Karpas-422 (cell line): ENCODE results near the gene C1orf198. TPM values are rescaled to one million over a fixed set of nuclear protein-coding genes. Genes with fewer than 3 reads are reported as not detected.

ENCODE experiments used
- DNase-seq: peaks from one replicate; pipeline ENCODE4 v3.0.0-alpha.2; 2015
- H2AFZ ChIP-seq: fragments of 200-600 bp; sonication (generic); 2 replicates; pipeline ENCODE4 v1.6.1; 2014; ENCODE audit warnings: antibody characterized with exemption, low read length, mixed read lengths
- H3K27ac ChIP-seq: fragments of 200-600 bp; sonication (generic); 2 replicates; pipeline ENCODE4 v1.5.1; 2014; ENCODE audit warnings: mild to moderate bottlenecking, low read length, moderate library complexity
- H3K27me3 ChIP-seq: fragments of 200-600 bp; sonication (generic); 2 replicates; pipeline ENCODE4 v1.6.1; 2014; ENCODE audit warnings: low read length, mixed read lengths
- H3K36me3 ChIP-seq: fragments of 200-600 bp; sonication (generic); 2 replicates; pipeline ENCODE4 v1.6.1; 2014; ENCODE audit warnings: low read length, mixed read lengths; ENCODE audit not compliant: insufficient read depth
- H3K4me1 ChIP-seq: fragments of 200-600 bp; sonication (generic); 2 replicates; pipeline ENCODE4 v1.6.1; 2014; ENCODE audit warnings: mild to moderate bottlenecking, low read length, mixed read lengths
- H3K4me2 ChIP-seq: fragments of 200-600 bp; sonication (generic); 2 replicates; pipeline ENCODE4 v1.6.1; 2014; ENCODE audit warnings: low read length, low read depth, mild to moderate bottlenecking; ENCODE audit not compliant: poor library complexity, severe bottlenecking
- H3K4me3 ChIP-seq: fragments of 200-600 bp; sonication (generic); 2 replicates; pipeline ENCODE4 v1.5.1; 2014; ENCODE audit warnings: mild to moderate bottlenecking, antibody characterized with exemption, low read length, mixed read lengths
- H3K79me2 ChIP-seq: fragments of 200-600 bp; sonication (generic); 2 replicates; pipeline ENCODE4 v1.6.1; 2014; ENCODE audit warnings: mild to moderate bottlenecking, low read length, mixed read lengths
- H3K9ac ChIP-seq: fragments of 200-600 bp; sonication (generic); 2 replicates; pipeline ENCODE4 v1.6.0; 2014; ENCODE audit warnings: low read length
- H3K9me2 ChIP-seq: fragments of 200-600 bp; sonication (generic), shearing (Covaris generic); replicated peaks from 2 replicates; pipeline ENCODE4 v1.6.0; 2014; ENCODE audit warnings: mild to moderate bottlenecking, low read length, moderate library complexity; ENCODE audit not compliant: insufficient read depth
- H3K9me3 ChIP-seq: fragments of 300-700, 200-600 bp; sonication (generic); 2 replicates; pipeline ENCODE4 v1.6.1; 2014; ENCODE audit warnings: low read length, mixed read lengths
- H4K20me1 ChIP-seq: fragments of 200-600 bp; sonication (generic); 2 replicates; pipeline ENCODE4 v1.6.1; 2014; ENCODE audit warnings: mild to moderate bottlenecking, antibody characterized with exemption, low read length, low read depth; ENCODE audit not compliant: insufficient read depth
- total RNA-seq: library from RNA; depleted of rRNA; stranded (reverse); fragments of >200 nt; shearing (Covaris generic); gene quantifications from 2 replicates; pipeline ENCODE4 v1.2.3, GENCODE V29; 2014; ENCODE audit warnings: low replicate concordance

The C1orf198 gene
- total RNA-seq, 1 experiment from 2014 or later: 3.7 TPM

GRCh38 chr1:230816018-230816417 is 52.3 kb downstream of the C1orf198 start:
- Histone ChIP-seq H2AFZ (no peak overlapping the region), H3K4me2 (no peak overlapping the region), H3K4me1 (no peaks in the 10 kb centered on the region), H3K9me3 (0 out of 2 replicates have a peak, but pooled peaks cover 5% of the 10 kb centered on the region), H3K79me2 (no peaks in the 10 kb centered on the region), H3K4me3 (no peak overlapping the region), H4K20me1 (no peaks in the 10 kb centered on the region), H3K9me2 (no peaks in the 10 kb centered on the region), H3K9ac (no peak overlapping the region), H3K27me3 (0 out of 2 replicates have a peak, but pooled peaks cover 2% of the 10 kb centered on the region), H3K27ac (no peak overlapping the region), H3K36me3 (no peaks in the 10 kb centered on the region)
- no peak for DNase-seq

- Histone ChIP-seq H3K9ac (no peak overlapping the region), H3K27ac (no peak overlapping the region), H3K9me3 (0 out of 2 replicates have a peak, but pooled peaks cover 5% of the 10 kb centered on the region), H3K4me2 (no peak overlapping the region), H3K4me1 (no peaks in the 10 kb centered on the region), H3K9me2 (no peaks in the 10 kb centered on the region), H3K79me2 (no peaks in the 10 kb centered on the region), H2AFZ (no peak overlapping the region), H4K20me1 (no peaks in the 10 kb centered on the region), H3K36me3 (no peaks in the 10 kb centered on the region), H3K4me3 (no peak overlapping the region), H3K27me3 (0 out of 2 replicates have a peak, but pooled peaks cover 2% of the 10 kb centered on the region)
- DNase-seq: no peak
Measured at GRCh38 chr1:230814949-230815692, 53.2 kb downstream of the C1orf198 start.

- no peak for DNase-seq
- H3K9me3 ChIP-seq: 0 out of 2 replicates have a peak, but pooled peaks cover 5% of the 10 kb centered on the region
- no peak overlapping the region for H3K4me2 ChIP-seq
Measured at GRCh38 chr1:230812568-230812967, 55.8 kb downstream of the C1orf198 start.

GRCh38 chr1:230809256-230809990 is 58.9 kb downstream of the C1orf198 start:
- no peak for DNase-seq
- H3K9me3 ChIP-seq: 0 out of 2 replicates have a peak, but pooled peaks cover 5% of the 10 kb centered on the region

More at GRCh38 chr1:230812568-230812967, 55.8 kb downstream of the C1orf198 start:
- Histone ChIP-seq H3K79me2 (no peaks in the 10 kb centered on the region), H3K4me1 (peaks cover 3% of the 10 kb centered on the region; the same call in 1 of the 2 replicates), H3K4me3 (no peak overlapping the region), H3K9ac (no peak overlapping the region), H2AFZ (no peak overlapping the region), H3K36me3 (no peaks in the 10 kb centered on the region), H4K20me1 (no peaks in the 10 kb centered on the region), H3K27me3 (no peaks in the 10 kb centered on the region), H3K27ac (no peak overlapping the region), H3K9me2 (no peaks in the 10 kb centered on the region)

GRCh38 chr1:230808281-230808872 is 59.9 kb downstream of the C1orf198 start:
- peaks cover 3% of the 10 kb centered on the region; the same call in 1 of the 2 replicates for H3K4me1 ChIP-seq
- DNase-seq: no peak
- no peaks in the 10 kb centered on the region for H4K20me1 ChIP-seq
- H3K9me3 ChIP-seq: 0 out of 2 replicates have a peak, but pooled peaks cover 5% of the 10 kb centered on the region
- no peaks in the 10 kb centered on the region for H3K79me2 ChIP-seq
- H3K4me2 ChIP-seq: no peak overlapping the region
- no peak overlapping the region for H2AFZ ChIP-seq
- H3K27ac ChIP-seq: no peak overlapping the region
- H3K4me3 ChIP-seq: no peak overlapping the region
- H3K9me2 ChIP-seq: no peaks in the 10 kb centered on the region
- H3K9ac ChIP-seq: no peak overlapping the region
- no peaks in the 10 kb centered on the region for H3K27me3 ChIP-seq
- H3K36me3 ChIP-seq: no peaks in the 10 kb centered on the region

More at GRCh38 chr1:230809256-230809990, 58.9 kb downstream of the C1orf198 start:
- Histone ChIP-seq H3K4me1 (peaks cover 3% of the 10 kb centered on the region; the same call in 1 of the 2 replicates), H3K79me2 (no peaks in the 10 kb centered on the region), H3K9me2 (no peaks in the 10 kb centered on the region), H3K4me3 (no peak overlapping the region), H4K20me1 (no peaks in the 10 kb centered on the region), H2AFZ (no peak overlapping the region), H3K9ac (no peak overlapping the region), H3K4me2 (no peak overlapping the region), H3K27me3 (no peaks in the 10 kb centered on the region), H3K36me3 (no peaks in the 10 kb centered on the region), H3K27ac (no peak overlapping the region)

GRCh38 chr1:230807561-230808280 is 60.6 kb downstream of the C1orf198 start:
- Histone ChIP-seq H3K4me2 (no peak overlapping the region), H3K9me2 (no peaks in the 10 kb centered on the region), H3K4me3 (no peak overlapping the region), H3K27ac (no peak overlapping the region), H3K79me2 (no peaks in the 10 kb centered on the region), H4K20me1 (no peaks in the 10 kb centered on the region), H3K9me3 (0 out of 2 replicates have a peak, but pooled peaks cover 5% of the 10 kb centered on the region), H3K9ac (no peak overlapping the region), H2AFZ (no peak overlapping the region), H3K4me1 (peaks cover 3% of the 10 kb centered on the region; the same call in 1 of the 2 replicates), H3K36me3 (no peaks in the 10 kb centered on the region), H3K27me3 (no peaks in the 10 kb centered on the region)
- DNase-seq: no peak

- Histone ChIP-seq H3K4me1 (peaks cover 3% of the 10 kb centered on the region; the same call in 1 of the 2 replicates), H3K9me3 (no peaks in the 10 kb centered on the region), H3K79me2 (no peaks in the 10 kb centered on the region), H3K27ac (no peak overlapping the region), H2AFZ (no peak overlapping the region), H3K36me3 (no peaks in the 10 kb centered on the region), H4K20me1 (no peaks in the 10 kb centered on the region), H3K4me2 (no peak overlapping the region), H3K4me3 (no peak overlapping the region), H3K9me2 (no peaks in the 10 kb centered on the region), H3K9ac (no peak overlapping the region), H3K27me3 (no peaks in the 10 kb centered on the region)
- DNase-seq: no peak
Measured at GRCh38 chr1:230807029-230807428, 61.3 kb downstream of the C1orf198 start.
